Measurements from ENCODE around the gene NELL1. TPM values are rescaled to one million over a fixed set of nuclear protein-coding genes. Genes with fewer than 3 reads are reported as not detected.

The NELL1 gene
- total and polyA plus RNA-seq, 2 experiments from 2014 or later = 1.6 TPM; not detected in 1

GRCh38 chr11:21390430-21390829 lies 721.0 kb downstream of the NELL1 start:
- no peak overlapping the region for H3K4me3 Mint-ChIP-seq
- H3K4me2 ChIP-seq = no peak overlapping the region
- no peaks in the 10 kb centered on the region for H3K27me3 ChIP-seq (ENCODE audit: insufficient read depth)
- no peak overlapping the region for H3K4me3 ChIP-seq
- H3K27ac Mint-ChIP-seq = no peak overlapping the region
- no peaks in the 10 kb centered on the region for H3K27me3 Mint-ChIP-seq (ENCODE audit: insufficient read depth, low read depth, poor library complexity)
- no peak overlapping the region for H2AFZ ChIP-seq
- H3K9me3 Mint-ChIP-seq = no peaks in the 10 kb centered on the region
- ATAC-seq = no peak
- no peaks in the 10 kb centered on the region for H3F3A ChIP-seq (replicated peaks; ENCODE audit: low read depth)
- H3K36me3 Mint-ChIP-seq (ENCODE audit: low read depth) = no peaks in the 10 kb centered on the region
- H3K4me1 Mint-ChIP-seq = no peaks in the 10 kb centered on the region
- H3K79me2 ChIP-seq (replicated peaks; ENCODE audit: insufficient read depth) = no peaks in the 10 kb centered on the region
- H3K4me1 ChIP-seq (ENCODE audit: insufficient read depth) = no peaks in the 10 kb centered on the region
- TF ChIP-seq EZH2 (IDR thresholded peaks at IDR 0.05; ENCODE audit: low read depth, unreplicated experiment) (no peak), NANOG (IDR thresholded peaks at IDR 0.05; ENCODE audit: borderline replicate concordance) (no peak), POLR2AphosphoS5 (IDR thresholded peaks at IDR 0.05; ENCODE audit: low read depth) (no peak), STAT1 (IDR thresholded peaks at IDR 0.05; ENCODE audit: unreplicated experiment) (no peak), ZNF462 (CRISPR knock-in tag; IDR thresholded peaks at IDR 0.05) (no peak), EZH2phosphoT487 (IDR thresholded peaks at IDR 0.05; ENCODE audit: unreplicated experiment) (no peak), ZNF331 (CRISPR knock-in tag; IDR thresholded peaks at IDR 0.05; ENCODE audit: low read depth) (no peak), CREB1 (CRISPR knock-in tag; IDR thresholded peaks at IDR 0.05; ENCODE audit: low read depth) (no peak), REST (IDR thresholded peaks at IDR 0.05; ENCODE audit: unreplicated experiment) (no peak), CTCF (conservative IDR thresholded peaks at IDR 0.05; ENCODE audit: low read depth in 2 of 2) (no peak), ZNF114 (CRISPR knock-in tag; IDR thresholded peaks at IDR 0.05) (no peak)
- H3K9me2 ChIP-seq (ENCODE audit: insufficient read depth) = no peaks in the 10 kb centered on the region
- no peak overlapping the region for H3K27ac ChIP-seq (ENCODE audit: low read depth)
- no peaks in the 10 kb centered on the region for H3K36me3 ChIP-seq (ENCODE audit: insufficient read depth)
- DNase-seq (ENCODE audit: low spot score) = no peak
- H4K20me1 ChIP-seq (replicated peaks; ENCODE audit: insufficient read depth) = no peaks in the 10 kb centered on the region

Data from GM23338 (cell line).